ENCODE results near the gene DARS1. TPM values are rescaled to one million over a fixed set of nuclear protein-coding genes. Genes with fewer than 3 reads are reported as not detected.
"Not testable (repeated sequence)": the region's sequence is repeated elsewhere in the genome, so short reads cannot be mapped to it uniquely, and the experiment has no call there.

DARS1 gene
- total and polyA plus RNA-seq, 8 donors, result 39.1 to 244 (median 62.1) TPM

- no peak overlapping the region for H3K27ac ChIP-seq
- no peak overlapping the region for H3K4me3 ChIP-seq
- no peak for TF ChIP-seq POLR2AphosphoS5 (IDR thresholded peaks at IDR 0.05)
- TF ChIP-seq EP300 (IDR thresholded peaks at IDR 0.05), result no peak
- no peak for DNase-seq
- peaks cover 0 to 4% (median 0%) of the 10 kb centered on the region in 4 donors for H3K36me3 ChIP-seq
- 92 to 98% (median 96%) methylated on average over 2 of the region's 2 CpGs for WGBS, 5 donors
- H3K9me3 ChIP-seq, result no peaks in the 10 kb centered on the region
- intact Hi-C loops (cut with DNase I; ENCODE audit: low total_unique reads), result no loop called here
- no peaks in the 10 kb centered on the region for H3K4me1 ChIP-seq
- H3K27me3 ChIP-seq, result no peaks in the 10 kb centered on the region
These were observed 92.0 kb downstream of the DARS1 start for GRCh38 chr2:135893374-135893794.

- TF ChIP-seq CTCF (IDR thresholded peaks at IDR 0.05) (no peak), POLR2A (IDR thresholded peaks at IDR 0.05) (no peak), POLR2AphosphoS5 (IDR thresholded peaks at IDR 0.05) (no peak), EP300 (IDR thresholded peaks at IDR 0.05) (no peak)
- Histone ChIP-seq H3K36me3 (no peaks in the 10 kb centered on the region), H3K4me3 (no peak overlapping the region), H3K27ac (no peak overlapping the region), H3K4me1 (no peaks in the 10 kb centered on the region), H3K27me3 (peaks cover 0 to 2% (median 0%) of the 10 kb centered on the region in 3 donors), H3K9me3 (no peaks in the 10 kb centered on the region)
- DNase-seq, result no peak
- WGBS, 5 donors, result 65 to 74% (median 72%) methylated on average over 6 of the region's 6 CpGs
- intact Hi-C loops (cut with DNase I; ENCODE audit: low total_unique reads), result no loop called here
These were observed 94.6 kb downstream of the DARS1 start for GRCh38 chr2:135890835-135891234.

GRCh38 chr2:135890149-135890548 lies 95.3 kb downstream of the DARS1 start:
- no peak for DNase-seq
- Histone ChIP-seq H3K9me3 (no peaks in the 10 kb centered on the region), H3K27ac (no peak overlapping the region), H3K4me1 (no peaks in the 10 kb centered on the region), H3K27me3 (peaks cover 0 to 8% (median 0%) of the 10 kb centered on the region in 3 donors), H3K4me3 (no peak overlapping the region), H3K36me3 (no peaks in the 10 kb centered on the region)
- no peak for TF ChIP-seq EP300 (IDR thresholded peaks at IDR 0.05)
- TF ChIP-seq POLR2A (IDR thresholded peaks at IDR 0.05), result no peak
- no peak for TF ChIP-seq CTCF (IDR thresholded peaks at IDR 0.05)
- no peak for TF ChIP-seq POLR2AphosphoS5 (IDR thresholded peaks at IDR 0.05)
- WGBS, 5 donors, result 88 to 97% (median 95%) methylated on average over 4 of the region's 4 CpGs
- intact Hi-C loops (cut with DNase I; ENCODE audit: low total_unique reads), result no loop called here

GRCh38 chr2:135888587-135888986 lies 96.8 kb downstream of the DARS1 start:
- H3K36me3 ChIP-seq; H3K4me3 ChIP-seq; H3K27ac ChIP-seq; intact Hi-C loops (cut with DNase I; ENCODE audit: low total_unique reads); H3K4me1 ChIP-seq; H3K27me3 ChIP-seq; H3K9me3 ChIP-seq; DNase-seq: not testable (repeated sequence)
- WGBS, 5 donors, result 72 to 87% (median 81%) methylated on average over 5 of the region's 5 CpGs

- intact Hi-C loops (cut with DNase I; ENCODE audit: low total_unique reads), result no loop called here
- no peak for DNase-seq
- no peak overlapping the region for H3K27ac ChIP-seq
- H3K4me1 ChIP-seq, result no peaks in the 10 kb centered on the region
- peaks cover 0 to 8% (median 0%) of the 10 kb centered on the region in 3 donors for H3K27me3 ChIP-seq
- H3K9me3 ChIP-seq, result no peaks in the 10 kb centered on the region
- 82 to 95% (median 90%) methylated on average over 4 of the region's 4 CpGs for WGBS, 5 donors
- no peak for TF ChIP-seq CTCF (IDR thresholded peaks at IDR 0.05)
- TF ChIP-seq POLR2AphosphoS5 (IDR thresholded peaks at IDR 0.05), result no peak
- no peak for TF ChIP-seq POLR2A (IDR thresholded peaks at IDR 0.05)
- no peak for TF ChIP-seq EP300 (IDR thresholded peaks at IDR 0.05)
- H3K36me3 ChIP-seq, result no peaks in the 10 kb centered on the region
- H3K4me3 ChIP-seq, result no peak overlapping the region
These were observed 99.7 kb downstream of the DARS1 start for GRCh38 chr2:135885709-135886108.
